Islet of Langerhans (tissue), 1 donor: ENCODE results near the gene ZNF419.
A peak's percentile ranks its signal among the peaks of the same experiment; 100 is the strongest.
"Not testable (repeated sequence)": the region's sequence is repeated elsewhere in the genome, so short reads cannot be mapped to it uniquely, and the experiment has no call there.

Experiments used
- FAIRE-seq: peaks from one replicate; lab custom pipeline; 2011; peaks lifted over from hg19 to GRCh38; lab: Jason Lieb, UNC

The ZNF419 gene

DNA sequence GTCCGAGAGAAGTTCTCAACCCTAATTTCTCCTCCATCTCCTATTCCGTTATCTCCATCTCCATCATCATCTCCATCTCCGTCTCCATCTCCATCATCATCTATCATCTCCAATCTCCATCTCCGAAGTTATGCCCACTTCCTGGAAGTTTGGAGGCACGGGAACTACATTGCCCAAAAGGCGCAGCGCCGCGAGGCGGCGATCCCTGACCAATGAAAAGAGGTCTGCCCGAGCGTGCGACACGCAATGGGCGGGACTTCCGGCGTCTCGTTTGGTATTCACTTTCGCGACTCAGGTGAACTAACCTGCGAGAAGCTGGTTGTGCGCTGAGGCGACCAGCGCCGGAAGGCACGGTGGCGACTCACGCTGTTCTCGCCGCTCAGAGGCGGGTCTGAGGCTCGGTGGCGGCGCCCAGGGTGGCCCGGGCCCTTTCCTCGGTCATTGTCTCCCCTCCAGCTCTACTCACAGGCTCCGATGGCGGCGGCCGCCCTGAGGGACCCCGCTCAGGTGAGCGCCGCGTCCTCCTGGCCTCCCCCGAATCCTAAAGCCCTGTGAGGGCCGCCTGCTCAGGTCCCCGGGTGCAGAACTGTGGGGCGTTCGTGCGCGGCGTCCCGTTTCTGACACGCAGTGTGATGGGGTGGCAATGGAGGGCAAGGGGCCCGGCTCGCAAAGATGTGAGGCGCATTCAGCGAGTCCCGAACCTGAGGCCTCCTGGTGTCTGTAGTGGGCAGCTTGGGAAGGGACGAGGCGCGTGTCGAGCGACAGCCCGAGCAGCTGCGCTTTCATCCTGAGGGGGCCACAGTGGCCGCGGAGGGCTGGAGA, at the start of gene ZNF419:
Gene ZNF419, plus strand, starts transcription at position 274 of the 822 bp plus-strand sequence. Its CDS starts 201 bp downstream, at position 475.
- peak; percentile 70 for FAIRE-seq

DNA sequence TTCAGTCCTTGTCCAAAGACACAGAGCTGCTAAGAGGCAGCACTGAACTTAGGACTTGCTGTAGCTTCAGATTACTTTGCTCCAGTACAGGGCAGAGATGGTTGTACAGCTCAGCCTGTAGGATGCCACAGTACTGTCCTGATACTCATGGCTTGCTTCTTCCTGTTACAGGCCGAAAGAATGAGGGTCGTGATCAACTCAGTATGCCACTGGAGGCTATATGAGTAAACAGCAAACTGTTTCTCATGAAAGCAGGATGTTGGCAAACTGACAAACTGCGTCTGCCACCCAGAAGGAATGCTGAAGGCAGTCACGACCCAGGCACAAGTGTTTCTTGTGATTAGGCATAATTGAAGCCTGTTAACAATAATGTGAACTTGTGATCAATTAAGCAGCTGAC, 49.6 kb upstream of the ZNF419 start:
- no peak for FAIRE-seq

DNA sequence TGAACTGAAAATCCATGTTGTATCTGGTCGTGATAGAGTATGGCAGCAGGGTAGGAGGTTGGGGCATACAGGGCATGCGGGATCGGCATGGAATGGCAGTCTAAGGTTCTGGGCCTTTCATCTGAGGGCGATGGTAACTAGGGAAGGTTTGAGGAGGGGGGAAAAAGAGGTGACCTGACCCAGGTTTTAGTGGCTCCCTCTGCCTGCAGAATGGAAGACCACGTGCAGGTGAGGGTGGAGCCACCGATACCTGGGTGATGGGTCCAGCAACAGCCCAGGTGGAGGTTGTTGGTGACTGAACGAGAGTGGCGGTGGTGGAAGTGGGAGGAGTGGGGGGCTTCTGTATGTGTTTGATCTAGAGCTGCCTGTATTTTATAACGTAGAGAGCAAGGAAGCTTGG, 48.6 kb upstream of the ZNF419 start:
- no peak for FAIRE-seq

DNA sequence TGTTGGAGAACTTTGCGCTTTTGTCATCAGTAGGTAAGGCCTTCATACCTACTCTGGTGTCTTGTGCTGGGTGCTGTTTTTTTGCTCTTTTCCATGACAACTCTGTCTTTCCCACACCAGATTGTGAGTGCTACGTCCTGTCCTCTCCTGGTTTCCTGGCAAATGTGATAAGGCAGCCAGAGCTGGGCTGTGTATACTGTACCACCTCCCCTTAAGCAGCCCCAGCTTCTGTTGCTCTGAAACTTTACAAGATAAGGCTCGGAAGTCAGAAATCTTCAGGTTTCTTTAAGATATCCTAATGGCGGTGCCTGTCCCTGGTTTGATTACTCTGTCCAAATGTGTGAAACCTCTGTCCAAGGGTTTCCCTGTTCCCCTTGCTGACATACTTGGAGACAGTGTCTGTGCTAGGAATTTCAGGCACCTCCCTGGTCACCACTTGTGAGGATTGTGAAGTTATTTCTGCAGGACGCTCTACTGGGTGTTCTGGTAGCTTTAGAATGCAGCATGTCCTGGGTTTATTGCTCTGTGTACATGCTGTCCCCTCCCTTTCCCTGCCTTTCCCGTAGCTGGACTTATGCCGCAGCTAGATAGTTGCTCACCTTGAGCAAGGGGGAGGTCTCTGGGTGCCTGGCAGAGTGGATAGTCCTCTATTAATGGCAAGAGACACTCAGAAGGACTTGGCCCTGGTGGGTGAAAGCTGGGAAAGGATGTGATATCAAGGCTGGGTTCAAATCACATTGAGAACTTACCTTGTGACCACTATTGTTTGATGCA, 45.4 kb upstream of the ZNF419 start:
- no peak for FAIRE-seq

DNA sequence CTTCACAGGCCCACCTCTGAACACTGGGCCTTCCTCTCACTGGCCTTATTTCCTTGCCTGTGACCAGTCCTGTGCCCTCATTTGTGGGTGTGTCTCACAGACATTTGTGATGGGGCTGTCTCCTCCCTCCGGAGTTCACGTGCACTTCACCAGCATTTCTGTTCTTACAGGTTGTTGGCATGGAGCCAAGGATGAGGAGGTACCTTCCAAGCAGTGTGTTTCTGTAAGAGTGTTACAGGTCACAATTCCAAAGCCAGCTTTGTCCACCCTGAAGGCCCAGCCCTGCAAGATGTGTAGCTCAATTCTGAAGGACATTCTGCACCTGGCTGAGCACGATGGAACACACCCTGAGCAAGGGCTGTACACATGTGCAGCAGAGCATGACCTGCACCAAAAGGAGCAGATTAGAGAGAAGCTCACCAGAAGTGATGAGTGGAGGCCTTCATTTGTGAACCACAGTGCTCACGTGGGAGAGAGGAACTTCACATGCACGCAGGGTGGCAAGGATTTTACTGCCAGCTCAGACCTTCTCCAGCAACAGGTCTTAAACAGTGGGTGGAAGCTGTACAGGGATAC, 44.3 kb upstream of the ZNF419 start:
- no peak for FAIRE-seq

DNA sequence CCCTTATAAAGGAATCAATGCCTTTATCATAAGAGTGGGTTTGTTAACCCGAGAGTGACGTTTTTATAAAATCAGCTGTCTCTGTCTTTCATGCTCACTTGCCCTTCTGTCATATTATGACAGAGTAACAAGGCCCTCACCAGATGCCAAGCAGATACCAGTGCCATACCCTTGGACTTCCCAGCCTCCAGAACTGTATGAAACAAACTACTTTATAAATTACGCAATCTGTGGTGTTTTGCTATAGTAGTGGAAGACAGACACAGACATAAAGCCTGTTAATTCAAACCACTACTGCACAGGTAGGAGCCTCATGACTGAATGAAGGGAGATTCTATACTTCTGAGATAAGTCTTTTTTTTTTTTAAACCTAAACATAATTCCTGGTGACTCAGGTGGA, 35.2 kb upstream of the ZNF419 start:
- FAIRE-seq, result no peak

DNA sequence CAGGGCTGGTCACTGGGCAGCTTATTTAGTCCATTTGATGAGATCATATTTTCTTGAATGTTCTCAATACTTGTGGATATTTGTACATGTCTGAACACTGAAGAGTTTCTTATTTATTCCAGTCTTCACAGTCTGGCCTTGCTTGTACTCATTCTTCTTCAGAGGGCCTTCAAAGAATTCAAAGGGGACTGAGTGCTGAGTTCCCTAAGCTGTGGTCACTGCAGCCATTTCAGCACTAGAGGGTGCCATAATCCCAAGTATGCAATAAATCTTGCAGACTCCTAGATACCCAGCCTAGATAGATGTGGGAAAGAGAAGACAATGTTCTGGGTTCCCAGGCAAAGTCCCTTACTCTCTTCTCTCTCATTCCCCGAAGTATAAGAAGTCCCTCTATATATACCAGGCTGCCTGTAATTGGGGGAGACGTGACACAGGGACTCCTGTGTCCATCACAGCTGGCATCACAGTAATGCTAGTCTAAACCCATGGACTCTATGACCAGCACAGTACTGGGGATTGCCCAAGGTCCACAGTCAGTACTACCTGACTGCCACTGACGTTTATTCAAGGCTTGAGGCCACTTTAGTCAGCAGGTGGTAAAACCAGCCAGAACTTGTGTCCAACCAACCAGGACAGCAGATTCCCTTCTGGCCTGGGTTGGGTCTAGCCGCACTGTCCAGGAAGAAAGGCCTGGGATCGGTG, 21.7 kb upstream of the ZNF419 start:
- FAIRE-seq, result no peak

DNA sequence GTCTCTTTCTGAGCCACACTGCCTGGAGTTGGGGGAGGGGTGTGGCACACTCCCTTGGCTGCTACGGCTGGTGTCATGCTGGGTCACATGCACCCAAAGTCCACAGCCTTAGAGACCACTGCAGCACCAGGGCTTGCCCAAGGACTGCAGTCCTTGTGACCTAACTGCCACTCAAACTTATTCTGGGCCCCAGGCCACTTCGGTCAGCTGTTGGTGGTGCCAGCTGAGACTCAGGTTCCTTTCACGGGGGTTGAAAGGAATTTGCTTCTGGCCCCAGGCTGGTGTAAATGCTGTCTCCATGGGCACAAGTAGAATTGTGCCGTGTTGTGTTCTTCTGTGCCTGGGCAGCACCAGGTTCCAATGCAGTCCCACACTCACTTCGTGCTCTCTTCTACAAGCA, 21.1 kb upstream of the ZNF419 start:
- FAIRE-seq, result no peak

DNA sequence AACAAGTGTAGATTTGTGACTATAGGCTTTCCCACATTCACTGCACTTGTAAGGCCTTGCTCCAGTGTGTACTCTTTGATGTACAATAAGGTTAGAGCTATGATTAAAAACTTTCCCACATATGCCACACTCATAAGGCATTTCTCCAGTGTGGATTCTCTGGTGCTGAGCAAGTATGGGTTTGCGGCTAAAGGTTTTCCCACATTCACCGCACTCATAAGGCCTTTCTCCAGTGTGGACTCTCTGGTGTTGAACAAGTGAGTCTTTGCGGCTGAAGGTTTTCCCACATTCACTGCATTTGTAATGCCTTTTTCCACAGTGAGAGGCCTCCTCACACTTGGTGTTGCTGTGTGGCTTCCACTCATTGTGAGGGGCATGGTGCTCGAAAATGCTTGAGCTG, 13.9 kb upstream of the ZNF419 start:
- FAIRE-seq, result no peak

DNA sequence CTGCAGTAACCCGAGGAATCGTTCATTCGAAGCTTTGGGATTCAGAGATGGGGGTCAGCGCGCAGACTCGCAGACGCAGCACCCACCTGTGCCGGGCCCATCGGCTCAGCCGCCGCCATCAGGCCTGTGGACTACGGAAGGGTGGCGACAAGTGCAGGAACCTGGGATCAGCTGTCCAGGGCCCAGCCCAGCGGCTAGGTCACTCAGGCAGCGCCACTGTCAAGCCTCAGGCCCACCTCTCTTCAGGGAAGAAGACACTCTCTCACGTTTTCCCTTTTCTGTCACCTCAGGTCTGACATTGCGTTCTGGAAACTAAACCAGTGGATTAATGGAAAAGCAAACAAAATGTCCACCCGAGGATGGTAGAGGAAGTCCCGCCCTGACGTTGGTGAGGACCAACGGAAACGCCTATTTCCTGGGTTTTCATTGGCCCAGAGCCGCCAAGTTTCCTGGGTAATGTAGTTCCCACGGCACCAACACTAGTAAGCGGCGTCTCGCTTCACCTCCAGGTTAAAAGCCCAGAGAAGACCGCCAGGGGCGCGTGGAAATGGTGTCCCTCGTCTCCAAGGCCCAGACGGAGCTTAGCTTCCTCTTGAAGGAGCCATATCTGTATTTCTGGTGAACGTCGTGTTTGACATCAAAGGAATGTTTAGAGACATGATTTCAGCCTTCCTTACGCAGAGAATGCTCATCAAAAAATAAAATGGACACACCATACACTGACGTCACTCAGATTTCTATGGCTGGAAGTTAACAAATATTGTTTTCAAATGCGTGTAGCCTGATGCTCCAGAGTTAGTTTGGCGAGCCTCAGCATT, 10.2 kb upstream of the ZNF419 start, which contains the start of gene ZNF772:
Gene ZNF772, minus strand, starts transcription at position 376 of the 818 bp plus-strand sequence. Its CDS starts 257 bp downstream, at position 119.
- FAIRE-seq, result peak; percentile 98

DNA sequence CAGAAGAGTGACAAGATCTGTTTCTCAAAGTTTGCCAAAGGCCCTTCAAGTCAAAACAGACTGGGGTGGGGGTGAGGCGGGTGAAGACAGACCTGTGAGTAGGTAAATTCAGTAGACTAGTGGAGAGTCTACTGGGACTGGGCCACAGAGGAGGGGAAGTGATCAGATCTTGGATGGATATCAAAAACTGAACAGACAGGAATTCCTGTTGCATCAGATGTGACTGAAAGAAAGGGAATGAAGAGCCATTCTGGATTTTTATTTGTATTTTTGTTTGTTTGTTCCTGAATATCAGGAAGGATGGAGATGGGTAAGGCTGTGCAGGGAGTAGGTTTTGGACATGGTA, 722 bp downstream of the ZNF419 start:
- FAIRE-seq, result not testable (repeated sequence)

DNA sequence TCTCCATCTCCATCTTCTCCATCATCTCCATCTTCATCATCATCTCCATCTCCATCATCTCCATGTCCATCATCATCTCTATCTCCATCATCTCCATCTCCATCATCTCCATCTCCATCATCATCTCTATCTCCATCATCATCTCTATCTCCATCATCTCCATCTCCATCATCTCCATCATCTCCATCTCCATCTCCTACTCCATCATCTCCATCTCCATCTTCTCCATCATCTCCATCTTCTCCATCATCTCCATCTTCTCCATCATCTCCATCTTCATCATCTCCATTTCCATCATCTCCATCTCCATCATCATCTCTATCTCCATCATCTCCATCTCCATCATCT, 11.8 kb downstream of the ZNF419 start:
- FAIRE-seq, result not testable (repeated sequence)

DNA sequence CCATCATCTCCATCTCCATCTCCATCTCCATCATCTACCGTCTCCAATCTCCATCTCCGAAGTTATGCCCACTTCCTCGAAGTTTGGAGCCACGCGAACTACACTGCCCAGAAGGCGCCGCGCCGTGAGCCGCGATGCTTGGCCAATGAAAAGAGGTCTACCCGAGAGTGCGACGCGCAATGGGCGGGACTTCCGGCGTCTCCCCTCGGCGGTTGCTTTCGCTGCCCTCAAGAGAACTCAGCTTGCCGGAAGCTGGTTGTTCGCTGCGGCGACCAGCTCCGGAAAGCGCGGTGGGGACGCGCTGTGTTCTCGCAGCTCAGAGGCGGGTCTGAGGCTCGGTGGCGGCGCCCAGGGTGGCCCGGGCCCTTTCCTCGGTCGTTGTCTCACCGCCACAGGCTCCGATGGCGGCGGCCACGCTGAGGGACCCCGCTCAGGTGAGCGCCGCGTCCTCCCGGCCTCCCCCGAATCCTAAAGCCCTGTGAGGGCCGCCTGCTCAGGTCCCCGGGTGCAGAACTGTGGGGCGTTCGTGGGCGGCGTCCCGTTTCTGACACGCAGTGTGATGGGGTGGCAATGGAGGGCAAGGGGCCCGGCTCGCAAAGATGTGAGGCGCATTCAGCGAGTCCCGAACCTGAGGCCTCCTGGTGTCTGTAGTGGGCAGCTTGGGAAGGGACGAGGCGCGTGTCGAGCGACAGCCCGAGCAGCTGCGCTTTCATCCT, 12.3 kb downstream of the ZNF419 start, which contains the start of gene ZNF773:
Gene ZNF773, plus strand, starts transcription at position 259 of the 716 bp plus-strand sequence. Its CDS starts 143 bp downstream, at position 402.
- FAIRE-seq, result not testable (repeated sequence)

DNA sequence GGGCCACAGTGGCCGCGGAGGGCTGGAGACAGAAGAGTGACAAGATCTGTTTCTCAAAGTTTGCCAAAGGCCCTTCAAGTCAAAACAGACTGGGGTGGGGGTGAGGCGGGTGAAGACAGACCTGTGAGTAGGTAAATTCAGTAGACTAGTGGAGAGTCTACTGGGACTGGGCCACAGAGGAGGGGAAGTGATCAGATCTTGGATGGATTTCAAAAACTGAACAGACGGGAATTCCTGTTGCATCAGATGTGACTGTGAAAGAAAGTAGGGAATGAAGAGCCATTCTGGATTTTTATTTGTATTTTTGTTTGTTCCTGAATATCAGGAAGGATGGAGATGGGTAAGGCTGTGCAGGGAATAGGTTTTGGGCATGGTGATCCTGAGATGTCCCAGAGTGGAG, 12.8 kb downstream of the ZNF419 start:
- peak; percentile 60 for FAIRE-seq

DNA sequence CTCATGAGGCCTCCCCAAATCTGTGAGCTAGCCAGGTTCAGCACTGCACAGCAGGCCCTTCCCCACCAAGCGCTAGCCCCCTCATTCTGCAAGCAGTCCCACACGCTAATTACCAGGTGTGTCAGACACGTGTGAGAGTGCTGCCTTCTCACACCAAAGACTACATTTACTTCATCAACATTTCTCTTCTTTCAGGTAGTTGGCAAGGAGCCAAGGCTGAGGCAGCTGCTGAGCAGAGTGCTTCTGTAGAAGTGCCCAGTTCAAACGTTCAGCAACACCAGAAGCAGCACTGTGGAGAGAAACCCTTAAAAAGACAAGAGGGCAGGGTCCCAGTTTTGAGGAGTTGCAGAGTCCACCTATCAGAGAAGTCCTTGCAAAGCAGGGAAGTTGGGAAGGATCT, 18.6 kb downstream of the ZNF419 start:
- FAIRE-seq, result no peak

DNA sequence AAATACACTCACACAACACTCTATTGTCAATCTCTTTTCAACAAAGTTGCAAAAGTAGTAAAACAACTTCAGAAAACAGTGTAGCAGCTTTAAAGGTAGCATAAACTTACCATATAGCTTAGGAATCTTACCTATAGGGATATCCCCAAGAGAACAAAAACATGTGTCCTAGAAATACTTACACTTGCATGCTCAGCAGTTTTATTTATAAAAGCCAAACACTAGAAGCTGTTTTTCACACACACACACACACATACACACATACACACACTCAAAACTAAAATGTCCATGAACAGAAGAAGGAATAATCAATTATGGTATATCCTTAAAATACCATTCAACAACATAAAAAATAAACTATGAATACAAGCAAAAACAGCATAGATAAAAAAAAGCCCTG, 23.9 kb downstream of the ZNF419 start:
- no peak for FAIRE-seq

DNA sequence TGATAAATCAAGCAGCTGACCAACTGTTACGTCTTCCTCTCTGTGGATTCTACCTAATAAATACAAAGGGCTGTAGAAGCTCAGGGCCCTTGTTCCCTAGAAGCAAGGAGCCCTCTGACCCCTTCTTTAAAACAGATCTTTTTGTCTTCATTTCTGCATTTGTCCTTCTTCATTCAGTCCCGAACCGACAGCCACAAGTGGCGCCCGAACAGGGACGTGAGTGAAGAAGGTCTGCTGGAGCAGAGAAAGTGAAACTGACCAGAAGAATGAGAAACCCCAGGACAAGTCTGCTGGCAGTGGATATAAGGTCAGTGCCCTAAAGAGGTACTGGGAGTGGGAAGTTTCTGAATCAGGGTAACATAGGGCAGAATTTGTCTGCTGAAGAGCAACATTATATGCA, 25.3 kb downstream of the ZNF419 start:
- no peak for FAIRE-seq

DNA sequence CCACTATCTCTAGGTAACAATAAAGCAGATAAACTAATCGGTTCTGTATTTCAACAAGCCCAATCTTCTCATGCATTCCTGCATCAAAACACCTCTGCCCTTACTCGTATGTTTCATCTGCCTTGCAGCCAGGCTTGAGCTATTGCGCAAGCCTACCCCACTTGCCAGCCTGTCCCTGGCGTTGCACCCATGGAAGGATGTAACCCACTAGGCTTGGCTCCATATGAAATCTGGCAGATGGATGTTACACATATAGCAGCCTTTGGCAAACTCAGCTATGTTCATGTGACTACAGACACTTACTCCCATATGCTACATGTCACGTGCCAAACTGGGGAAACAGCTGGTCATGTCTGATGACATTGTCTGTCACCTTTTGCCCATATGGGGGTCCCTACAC, 27.7 kb downstream of the ZNF419 start:
- FAIRE-seq, result no peak

DNA sequence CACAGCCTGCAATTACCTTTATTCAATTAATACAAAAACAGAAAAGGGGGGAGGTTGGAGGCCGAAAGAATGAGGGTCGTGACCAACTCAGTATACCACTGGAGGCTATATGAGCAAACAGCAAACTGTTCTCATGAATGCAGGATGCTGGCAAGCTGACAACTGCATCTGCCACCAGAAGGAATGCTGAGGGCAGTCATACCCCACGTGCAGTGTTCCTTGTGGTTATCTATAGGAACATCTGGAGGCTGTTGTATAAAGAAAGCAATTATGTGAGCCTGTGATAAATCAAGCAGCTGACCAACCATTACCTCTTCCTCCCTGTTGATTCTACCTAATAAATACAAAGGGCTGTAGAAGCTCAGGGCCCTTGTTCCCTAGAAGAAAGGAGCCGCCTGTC, 30.5 kb downstream of the ZNF419 start:
- FAIRE-seq, result not testable (repeated sequence)

DNA sequence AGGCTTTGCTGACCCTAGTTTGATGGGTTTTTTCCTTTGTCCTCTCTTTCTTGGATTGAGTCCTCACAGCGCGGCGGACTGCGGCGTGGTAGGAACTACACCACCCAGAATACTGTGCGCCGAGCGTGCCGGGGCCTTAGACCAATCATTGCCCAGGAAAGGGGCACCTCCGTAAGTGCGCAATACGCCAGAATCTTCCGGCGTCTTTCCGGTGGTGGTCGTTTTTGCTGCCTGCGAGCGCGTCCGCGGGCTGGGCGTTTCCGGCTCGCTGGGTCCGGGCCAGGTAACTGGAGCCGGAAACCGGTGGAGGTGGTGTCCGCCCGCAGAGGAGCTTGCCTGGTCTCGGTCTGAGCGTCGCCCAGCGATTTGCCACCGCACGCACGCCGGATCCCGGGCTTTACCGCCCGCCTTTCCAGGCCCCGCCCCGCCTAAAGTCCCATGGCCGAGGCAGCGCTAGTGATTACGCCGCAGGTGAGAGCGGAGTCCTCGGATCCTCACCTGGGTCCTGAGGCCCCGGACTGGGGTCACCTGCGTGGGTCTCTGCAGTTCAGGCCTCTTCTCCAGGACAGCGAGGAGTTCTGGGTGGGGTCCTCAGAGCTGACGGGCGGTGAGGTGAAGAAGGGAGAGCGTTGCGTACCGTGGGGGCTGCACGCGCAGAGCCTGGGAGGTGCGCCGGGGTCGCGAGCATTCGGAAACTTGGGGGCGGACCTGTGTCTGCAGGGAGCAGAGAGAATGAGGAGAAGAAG, 39.8 kb downstream of the ZNF419 start, which contains the start of gene ZNF549:
Gene ZNF549, plus strand, starts transcription at position 221 of the 746 bp plus-strand sequence. Its CDS starts 218 bp downstream, at position 439.
- peak; percentile 53 for FAIRE-seq
